Measurements from ENCODE around the gene MACROD2. TPM values are rescaled to one million over a fixed set of nuclear protein-coding genes. Genes with fewer than 3 reads are reported as not detected.

MACROD2 gene
- total RNA-seq, 5 donors from 2014 or later (not counting 1 experiment from before 2014, with no cell fraction given), result 0.23 to 1.3 (median 0.51) TPM; not detected in 2

DNA sequence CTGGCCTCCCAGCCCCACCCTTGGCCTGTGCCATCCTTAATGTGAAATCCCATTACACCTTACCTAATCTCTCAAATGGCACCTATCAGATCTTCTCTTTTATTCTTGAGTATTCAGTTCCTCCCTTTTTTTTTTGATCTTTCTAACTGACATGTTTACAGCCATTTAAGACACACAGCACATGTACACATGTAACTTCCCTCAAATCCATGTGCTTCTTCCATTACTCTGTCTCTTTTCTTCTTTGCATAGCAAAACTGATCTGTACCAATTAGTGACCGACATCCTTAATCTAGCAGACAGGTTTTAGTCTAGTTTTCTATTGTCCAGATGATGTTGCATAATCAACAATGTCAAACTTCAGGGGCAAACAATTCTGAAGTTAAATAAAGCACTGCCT, 755.9 kb downstream of the MACROD2 start:
- Mint-ChIP-seq H3K4me3 (no peak overlapping the region), H3K36me3 (no peaks in the 10 kb centered on the region), H3K27ac (no peak overlapping the region), H3K4me1 (no peaks in the 10 kb centered on the region), H3K27me3 (no peaks in the 10 kb centered on the region), H3K9me3 (peaks cover 4 to 18% (median 12%) of the 10 kb centered on the region in 3 donors)
- ATAC-seq (replicated peaks in 1 of 4) (no peak), DNase-seq (no peak)
- WGBS (ENCODE audit: insufficient coverage), result 83% methylated on average over 1 of the region's 1 CpG
- H3K27me3 ChIP-seq (replicated peaks in 1 of 2; ENCODE audit: control insufficient read depth in 2 of 2, extremely low read depth in 1 of 2, insufficient read depth in 2 of 2, low read length in 1 of 2), result no peaks in the 10 kb centered on the region
- H3K4me1 ChIP-seq (ENCODE audit: control insufficient read depth in 1 of 2, extremely low read depth in 1 of 2, insufficient read depth in 2 of 2, low read length in 2 of 2), result no peaks in the 10 kb centered on the region
- ChIA-PET POLR2A (no interaction called here), CTCF (no interaction called here)
- H3K27ac ChIP-seq (ENCODE audit: low read length), result no peak overlapping the region
- no peak overlapping the region for H3K4me3 ChIP-seq (ENCODE audit: control insufficient read depth in 1 of 2, extremely low read depth in 1 of 2, low read length in 1 of 2)
- H3K36me3 ChIP-seq (ENCODE audit: control insufficient read depth in 2 of 2, extremely low read depth in 1 of 2, insufficient read depth in 1 of 2, low read length in 1 of 2), result no peaks in the 10 kb centered on the region
- no peaks in the 10 kb centered on the region for H3K9me3 ChIP-seq

GRCh38 chr20:14757728-14758127, 762.4 kb downstream of the MACROD2 start:
- Histone ChIP-seq H3K36me3 (ENCODE audit: control insufficient read depth in 2 of 2, extremely low read depth in 1 of 2, insufficient read depth in 1 of 2, low read length in 1 of 2) (no peaks in the 10 kb centered on the region), H3K27me3 (replicated peaks in 1 of 2; ENCODE audit: control insufficient read depth in 2 of 2, extremely low read depth in 1 of 2, insufficient read depth in 2 of 2, low read length in 1 of 2) (no peaks in the 10 kb centered on the region), H3K4me1 (ENCODE audit: control insufficient read depth in 1 of 2, extremely low read depth in 1 of 2, insufficient read depth in 2 of 2, low read length in 2 of 2) (no peaks in the 10 kb centered on the region), H3K9me3 (no peaks in the 10 kb centered on the region), H3K27ac (ENCODE audit: low read length) (no peak overlapping the region), H3K4me3 (ENCODE audit: control insufficient read depth in 1 of 2, extremely low read depth in 1 of 2, low read length in 1 of 2) (no peak overlapping the region)
- 91% methylated on average over 8 of the region's 12 CpGs for WGBS (ENCODE audit: insufficient coverage)
- Mint-ChIP-seq H3K36me3 (no peaks in the 10 kb centered on the region), H3K4me3 (no peak overlapping the region), H3K27ac (no peak overlapping the region), H3K27me3 (no peaks in the 10 kb centered on the region), H3K9me3 (peaks cover 0 to 21% (median 15%) of the 10 kb centered on the region in 3 donors), H3K4me1 (no peaks in the 10 kb centered on the region)
- ATAC-seq (replicated peaks in 1 of 4) (no peak), DNase-seq (no peak)
- POLR2A ChIA-PET, result no interaction called here
- CTCF ChIA-PET, result no interaction called here

GRCh38 chr20:14758356-14758755, 763.0 kb downstream of the MACROD2 start:
- ChIA-PET POLR2A (no interaction called here), CTCF (no interaction called here)
- Mint-ChIP-seq H3K4me1 (no peaks in the 10 kb centered on the region), H3K4me3 (no peak overlapping the region), H3K9me3 (peaks cover 0 to 27% (median 15%) of the 10 kb centered on the region in 3 donors), H3K27ac (no peak overlapping the region), H3K27me3 (no peaks in the 10 kb centered on the region), H3K36me3 (no peaks in the 10 kb centered on the region)
- Histone ChIP-seq H3K9me3 (no peaks in the 10 kb centered on the region), H3K4me1 (ENCODE audit: control insufficient read depth in 1 of 2, extremely low read depth in 1 of 2, insufficient read depth in 2 of 2, low read length in 2 of 2) (no peaks in the 10 kb centered on the region), H3K27me3 (replicated peaks in 1 of 2; ENCODE audit: control insufficient read depth in 2 of 2, extremely low read depth in 1 of 2, insufficient read depth in 2 of 2, low read length in 1 of 2) (no peaks in the 10 kb centered on the region), H3K4me3 (ENCODE audit: control insufficient read depth in 1 of 2, extremely low read depth in 1 of 2, low read length in 1 of 2) (no peak overlapping the region), H3K27ac (ENCODE audit: low read length) (no peak overlapping the region), H3K36me3 (ENCODE audit: control insufficient read depth in 2 of 2, extremely low read depth in 1 of 2, insufficient read depth in 1 of 2, low read length in 1 of 2) (no peaks in the 10 kb centered on the region)
- no CpG with 5 or more reads among the region's 2 CpGs for WGBS (ENCODE audit: insufficient coverage)
- DNase-seq (no peak), ATAC-seq (replicated peaks in 1 of 4) (no peak)

DNA sequence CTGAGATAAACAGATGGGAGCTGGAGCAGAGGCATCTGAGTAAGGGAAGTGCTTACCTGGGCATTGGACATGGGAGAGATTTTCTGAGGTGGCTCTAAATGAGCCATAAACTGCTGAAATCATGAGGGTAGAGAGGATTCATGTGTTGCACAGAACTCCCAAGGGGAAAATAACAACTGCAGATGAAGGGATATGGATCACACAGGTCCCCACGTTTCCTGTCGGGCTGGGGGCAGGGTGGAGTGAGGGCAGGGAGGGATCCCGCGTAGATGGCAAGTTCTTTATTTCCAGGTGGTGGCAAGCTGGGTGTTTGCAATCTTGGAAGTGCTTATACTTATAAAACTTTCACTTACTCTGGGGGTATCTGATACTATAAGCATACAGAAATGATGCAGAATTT, 764.7 kb downstream of the MACROD2 start:
- no CpG with 5 or more reads among the region's 4 CpGs for WGBS (ENCODE audit: insufficient coverage)
- H3K36me3 ChIP-seq (ENCODE audit: control insufficient read depth in 2 of 2, extremely low read depth in 1 of 2, insufficient read depth in 1 of 2, low read length in 1 of 2), result no peaks in the 10 kb centered on the region
- no peak overlapping the region for H3K27ac ChIP-seq (ENCODE audit: low read length)
- no peak for ATAC-seq (replicated peaks in 1 of 4)
- Mint-ChIP-seq H3K36me3 (no peaks in the 10 kb centered on the region), H3K27me3 (no peaks in the 10 kb centered on the region), H3K4me3 (no peak overlapping the region), H3K9me3 (peaks cover 6 to 30% (median 15%) of the 10 kb centered on the region in 3 donors), H3K27ac (no peak overlapping the region), H3K4me1 (no peaks in the 10 kb centered on the region)
- no peaks in the 10 kb centered on the region for H3K9me3 ChIP-seq
- ChIA-PET POLR2A (no interaction called here), CTCF (no interaction called here)
- no peaks in the 10 kb centered on the region for H3K4me1 ChIP-seq (ENCODE audit: control insufficient read depth in 1 of 2, extremely low read depth in 1 of 2, insufficient read depth in 2 of 2, low read length in 2 of 2)
- DNase-seq, result no peak
- H3K4me3 ChIP-seq (ENCODE audit: control insufficient read depth in 1 of 2, extremely low read depth in 1 of 2, low read length in 1 of 2), result no peak overlapping the region
- H3K27me3 ChIP-seq (replicated peaks in 1 of 2; ENCODE audit: control insufficient read depth in 2 of 2, extremely low read depth in 1 of 2, insufficient read depth in 2 of 2, low read length in 1 of 2), result no peaks in the 10 kb centered on the region

GRCh38 chr20:14761903-14762302, 766.6 kb downstream of the MACROD2 start:
- ATAC-seq (replicated peaks in 1 of 4) (no peak), DNase-seq (no peak)
- no peak overlapping the region for H3K4me3 ChIP-seq (ENCODE audit: control insufficient read depth in 1 of 2, extremely low read depth in 1 of 2, low read length in 1 of 2)
- H3K36me3 Mint-ChIP-seq, result no peaks in the 10 kb centered on the region
- ChIA-PET CTCF (no interaction called here), POLR2A (no interaction called here)
- 78% methylated on average over 2 of the region's 5 CpGs for WGBS (ENCODE audit: insufficient coverage)
- H3K4me1 Mint-ChIP-seq, result no peaks in the 10 kb centered on the region
- H3K9me3 Mint-ChIP-seq, result peaks cover 6 to 29% (median 13%) of the 10 kb centered on the region in 3 donors
- H3K4me1 ChIP-seq (ENCODE audit: control insufficient read depth in 1 of 2, extremely low read depth in 1 of 2, insufficient read depth in 2 of 2, low read length in 2 of 2), result no peaks in the 10 kb centered on the region
- H3K27me3 ChIP-seq (replicated peaks in 1 of 2; ENCODE audit: control insufficient read depth in 2 of 2, extremely low read depth in 1 of 2, insufficient read depth in 2 of 2, low read length in 1 of 2), result no peaks in the 10 kb centered on the region
- H3K27ac ChIP-seq (ENCODE audit: low read length), result no peak overlapping the region
- H3K36me3 ChIP-seq (ENCODE audit: control insufficient read depth in 2 of 2, extremely low read depth in 1 of 2, insufficient read depth in 1 of 2, low read length in 1 of 2), result no peaks in the 10 kb centered on the region
- no peaks in the 10 kb centered on the region for H3K9me3 ChIP-seq
- H3K4me3 Mint-ChIP-seq, result no peak overlapping the region
- H3K27me3 Mint-ChIP-seq, result no peaks in the 10 kb centered on the region
- H3K27ac Mint-ChIP-seq, result no peak overlapping the region

GRCh38 chr20:14764511-14765369, 769.4 kb downstream of the MACROD2 start:
- no peaks in the 10 kb centered on the region for H3K27me3 Mint-ChIP-seq
- H3K4me1 ChIP-seq (ENCODE audit: control insufficient read depth in 1 of 2, extremely low read depth in 1 of 2, insufficient read depth in 2 of 2, low read length in 2 of 2), result no peaks in the 10 kb centered on the region
- H3K36me3 ChIP-seq (ENCODE audit: control insufficient read depth in 2 of 2, extremely low read depth in 1 of 2, insufficient read depth in 1 of 2, low read length in 1 of 2), result no peaks in the 10 kb centered on the region
- CTCF ChIA-PET, result no interaction called here
- POLR2A ChIA-PET, result no interaction called here
- H3K27me3 ChIP-seq (replicated peaks in 1 of 2; ENCODE audit: control insufficient read depth in 2 of 2, extremely low read depth in 1 of 2, insufficient read depth in 2 of 2, low read length in 1 of 2), result no peaks in the 10 kb centered on the region
- no peak for ATAC-seq (replicated peaks in 1 of 4)
- no peak overlapping the region for H3K4me3 Mint-ChIP-seq
- H3K27ac Mint-ChIP-seq, result no peak overlapping the region
- H3K9me3 Mint-ChIP-seq, result peaks cover 8 to 29% (median 15%) of the 10 kb centered on the region in 3 donors
- no peak for DNase-seq
- H3K9me3 ChIP-seq, result no peaks in the 10 kb centered on the region
- H3K36me3 Mint-ChIP-seq, result no peaks in the 10 kb centered on the region
- WGBS (ENCODE audit: insufficient coverage), result 84% methylated on average over 2 of the region's 6 CpGs
- no peaks in the 10 kb centered on the region for H3K4me1 Mint-ChIP-seq
- no peak overlapping the region for H3K4me3 ChIP-seq (ENCODE audit: control insufficient read depth in 1 of 2, extremely low read depth in 1 of 2, low read length in 1 of 2)
- H3K27ac ChIP-seq (ENCODE audit: low read length), result no peak overlapping the region

All from T-cell (primary cell).